HG02571 (cell line): Measurements from ENCODE around the gene FNDC11.
"Not testable (repeated sequence)": the region's sequence is repeated elsewhere in the genome, so short reads cannot be mapped to it uniquely, and the experiment has no call there.

Experiments used
- ATAC-seq: cut with Tn5 transposase; IDR thresholded peaks from one replicate; pipeline ENCODE4 v1.9.1; 2021; ENCODE audit warnings: mild to moderate bottlenecking, moderate library complexity; ENCODE audit not compliant: unreplicated experiment

FNDC11 gene

GRCh38 chr20:63596423-63596822, 42.5 kb downstream of the FNDC11 start:
- ATAC-seq, result no peak

- ATAC-seq, result no peak
Observed at GRCh38 chr20:63597651-63598478, 43.9 kb downstream of the FNDC11 start.

- no peak for ATAC-seq
Observed at GRCh38 chr20:63598479-63599395, 44.8 kb downstream of the FNDC11 start.

- ATAC-seq, result no peak
Observed at GRCh38 chr20:63599396-63600050, 45.6 kb downstream of the FNDC11 start.

DNA sequence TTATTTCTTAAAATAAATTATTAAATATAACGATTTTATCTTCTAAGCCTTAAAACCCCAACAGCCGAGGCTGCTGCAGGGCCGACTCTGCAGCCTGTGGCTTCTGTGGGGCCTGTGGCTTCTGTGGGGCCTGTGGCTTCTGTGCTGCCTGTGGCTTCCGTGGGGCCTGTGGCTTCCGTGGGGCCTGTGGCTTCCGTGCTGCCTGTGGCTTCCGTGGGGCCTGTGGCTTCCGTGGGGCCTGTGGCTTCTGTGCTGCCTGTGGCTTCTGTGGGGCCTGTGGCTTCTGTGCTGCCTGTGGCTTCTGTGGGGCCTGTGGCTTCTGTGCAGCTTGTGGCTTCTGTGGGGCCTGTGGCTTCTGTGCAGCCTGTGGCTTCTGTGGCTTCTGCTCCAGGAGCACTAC, 47.7 kb downstream of the FNDC11 start:
- not testable (repeated sequence) for ATAC-seq

DNA sequence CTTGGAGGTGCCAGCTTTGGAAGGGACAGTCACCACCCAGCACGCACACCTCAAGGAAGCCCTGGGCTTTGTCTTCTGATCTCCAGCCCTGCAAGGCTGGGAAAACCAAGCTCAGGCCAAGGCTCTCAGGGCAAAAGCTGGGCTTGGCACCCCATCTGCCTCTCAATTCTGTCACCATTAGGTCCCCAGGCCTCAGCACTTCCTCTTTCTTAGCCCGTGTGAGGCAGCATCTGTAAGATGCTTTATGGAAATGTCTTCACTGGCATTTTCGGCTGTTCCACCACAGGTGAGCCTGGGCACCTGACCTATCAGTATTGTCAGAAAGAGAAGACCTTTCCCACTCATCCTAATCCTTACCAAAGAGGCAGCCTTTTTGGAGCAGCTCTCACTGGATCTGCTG, 48.4 kb downstream of the FNDC11 start:
- ATAC-seq, result no peak
